Smooth muscle cell (in vitro differentiated cells): ENCODE data around the gene GDI2. TPM values are rescaled to one million over a fixed set of nuclear protein-coding genes. Genes with fewer than 3 reads are reported as not detected.

ENCODE experiments used
- DNase-seq: peaks from one replicate; lab custom pipeline; 2025; ENCODE audit not compliant: unreplicated experiment; lab: John Stamatoyannopoulos, UW
- H2AFZ ChIP-seq: fragments of 200-600 bp; sonication (generic); 2 replicates; pipeline ENCODE4 v1.6.0; 2016; ENCODE audit warnings: antibody characterized with exemption, low read depth, mild to moderate bottlenecking
- H3F3A ChIP-seq: fragments of 200-600 bp; sonication (generic); 2 replicates; pipeline ENCODE4 v1.6.0; 2017; ENCODE audit warnings: antibody characterized with exemption, low read depth
- H3K27ac ChIP-seq: fragments of 200-600 bp; sonication (generic); 2 replicates; pipeline ENCODE4 v1.5.1; 2016; ENCODE audit warnings: low read depth, mild to moderate bottlenecking
- H3K27me3 ChIP-seq: fragments of 200-600 bp; sonication (generic); 2 replicates; pipeline ENCODE4 v1.6.1; 2016; ENCODE audit warnings: low read depth, mild to moderate bottlenecking
- H3K36me3 ChIP-seq: fragments of 200-600 bp; sonication (generic); 2 replicates; pipeline ENCODE4 v1.5.1; 2016; ENCODE audit warnings: low read depth
- H3K4me1 ChIP-seq: fragments of 200-600 bp; sonication (generic); 2 replicates; pipeline ENCODE4 v1.5.1; 2016; ENCODE audit warnings: low read depth
- H3K4me2 ChIP-seq: fragments of 200-600 bp; sonication (generic); 2 replicates; pipeline ENCODE4 v1.6.0; 2016; ENCODE audit warnings: mild to moderate bottlenecking
- H3K4me3 ChIP-seq: fragments of 200-600 bp; sonication (generic); 2 replicates; pipeline ENCODE4 v1.5.1; 2016; ENCODE audit warnings: mild to moderate bottlenecking
- H3K79me2 ChIP-seq: fragments of 200-600 bp; sonication (generic); 2 replicates; pipeline ENCODE4 v1.6.0; 2016; ENCODE audit warnings: low read depth, mild to moderate bottlenecking
- H3K9ac ChIP-seq: fragments of 200-600 bp; sonication (generic); 2 replicates; pipeline ENCODE4 v1.6.0; 2016; ENCODE audit warnings: low read depth
- H3K9me3 ChIP-seq: fragments of 200-600 bp; sonication (generic); replicated peaks from 2 replicates; pipeline ENCODE4 v1.5.1; 2016; ENCODE audit warnings: low read depth
- H4K20me1 ChIP-seq: fragments of 200-600 bp; sonication (generic); 2 replicates; pipeline ENCODE4 v1.6.0; 2016; ENCODE audit warnings: low read depth
- CTCF ChIP-seq: fragments of 200-600 bp; sonication (generic); IDR thresholded peaks from 2 replicates; pipeline ENCODE4 v1.5.1; 2017; ENCODE audit warnings: borderline replicate concordance, mild to moderate bottlenecking, antibody characterized with exemption; ENCODE audit not compliant: insufficient read depth, poor library complexity, severe bottlenecking
- WGBS: methylation state at CpG from one replicate; pipeline ENCODE4 v1.1.7; 2016; ENCODE audit warnings: low lambda C conversion rate; 5-methylcytosine and 5-hydroxymethylcytosine counted together
- polyA plus RNA-seq: library from polyadenylated mRNA; unstranded; fragments of >200 nt; fragmentation: Nextera tagmentation; extraction: Ambion mirVana; gene quantifications from 2 replicates; pipeline ENCODE4 v1.2.1, GENCODE V29; 2016
- total RNA-seq: library from RNA; depleted of rRNA; stranded (reverse); fragments of >200 nt; gene quantifications from 2 replicates; pipeline ENCODE4 v1.2.3, GENCODE V29; 2014

The GDI2 gene
- total and polyA plus RNA-seq, 2 experiments from 2014 or later, result 186 to 334 TPM

DNA sequence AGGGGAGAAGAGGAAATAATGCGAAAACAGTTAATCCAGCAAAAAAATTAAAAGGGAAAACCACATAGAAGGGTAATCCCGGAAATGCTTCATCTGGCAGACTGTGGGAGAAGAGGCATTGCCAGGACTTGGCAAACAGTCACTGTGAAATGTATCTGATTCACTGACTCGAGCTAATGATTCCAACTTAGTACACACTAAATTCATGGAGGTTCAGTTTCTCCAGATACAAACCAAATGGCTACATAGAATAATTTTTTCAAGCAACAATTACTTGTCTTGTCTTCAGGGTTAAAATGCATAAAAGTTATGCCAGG, 36.4 kb downstream of the GDI2 start:
- no peaks in the 10 kb centered on the region for H3K9me3 ChIP-seq
- H3K4me1 ChIP-seq, result peaks cover 9% of the 10 kb centered on the region
- peaks cover 96% of the 10 kb centered on the region for H4K20me1 ChIP-seq
- H3K4me3 ChIP-seq, result peak overlapping the region; percentile 8
- no peak for TF ChIP-seq CTCF
- H3K9ac ChIP-seq, result peak overlapping the region; percentile 34
- no peaks in the 10 kb centered on the region for H3K27me3 ChIP-seq
- H3K36me3 ChIP-seq, result no peaks in the 10 kb centered on the region
- peaks cover 29% of the 10 kb centered on the region for H3F3A ChIP-seq
- DNase-seq, result no peak
- 40% methylated on average over 3 of the region's 3 CpGs for WGBS
- H3K4me2 ChIP-seq, result peak overlapping the region; percentile 63
- H2AFZ ChIP-seq, result no peak overlapping the region
- peaks cover 91% of the 10 kb centered on the region for H3K79me2 ChIP-seq
- peak overlapping the region; percentile 89 for H3K27ac ChIP-seq

GRCh38 chr10:5776136-5776880, 36.9 kb downstream of the GDI2 start:
- no peaks in the 10 kb centered on the region for H3K9me3 ChIP-seq
- no peaks in the 10 kb centered on the region for H3K27me3 ChIP-seq
- peak overlapping the region; percentile 89 for H3K27ac ChIP-seq
- H3K36me3 ChIP-seq, result no peaks in the 10 kb centered on the region
- peak overlapping the region; percentile 29 for H3K9ac ChIP-seq
- peaks cover 90% of the 10 kb centered on the region for H3K79me2 ChIP-seq
- WGBS, result 51% methylated on average over 7 of the region's 7 CpGs
- peak overlapping the region; percentile 63 for H3K4me2 ChIP-seq
- TF ChIP-seq CTCF, result no peak
- no peak overlapping the region for H2AFZ ChIP-seq
- no peak for DNase-seq
- H3K4me3 ChIP-seq, result peak overlapping the region; percentile 8
- H3K4me1 ChIP-seq, result peaks cover 9% of the 10 kb centered on the region
- H3F3A ChIP-seq, result peaks cover 29% of the 10 kb centered on the region
- H4K20me1 ChIP-seq, result peaks cover 98% of the 10 kb centered on the region

DNA sequence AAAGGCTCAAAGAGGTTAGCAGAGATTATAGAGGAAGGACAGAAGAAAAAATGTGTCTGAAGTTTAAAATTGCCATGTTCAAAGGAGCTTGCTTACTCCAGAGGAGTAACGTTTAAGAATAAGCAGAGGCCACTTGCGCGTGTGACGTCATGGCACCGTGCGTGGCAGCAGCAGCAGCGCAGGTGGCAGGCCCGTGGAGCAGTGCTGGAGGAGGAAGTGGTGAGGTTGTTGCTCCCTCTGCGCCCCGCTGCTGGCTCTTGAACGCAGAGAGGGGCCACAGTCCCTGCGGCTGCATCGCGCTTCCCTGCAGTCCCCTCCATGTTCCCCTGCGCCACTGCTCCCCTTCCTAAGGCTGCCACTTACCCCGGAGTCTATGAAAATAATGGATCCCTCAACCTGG, 37.5 kb downstream of the GDI2 start:
- Histone ChIP-seq H3F3A (peaks cover 29% of the 10 kb centered on the region), H3K27me3 (no peaks in the 10 kb centered on the region), H3K4me1 (peaks cover 9% of the 10 kb centered on the region), H3K36me3 (no peaks in the 10 kb centered on the region), H2AFZ (no peak overlapping the region), H3K79me2 (peaks cover 90% of the 10 kb centered on the region), H3K4me2 (peak overlapping the region; percentile 63), H3K4me3 (no peak overlapping the region), H3K9me3 (no peaks in the 10 kb centered on the region), H3K9ac (no peak overlapping the region), H3K27ac (peak overlapping the region; percentile 89), H4K20me1 (peaks cover 96% of the 10 kb centered on the region)
- 89% methylated on average over 16 of the region's 16 CpGs for WGBS
- no peak for TF ChIP-seq CTCF
- DNase-seq, result no peak

DNA sequence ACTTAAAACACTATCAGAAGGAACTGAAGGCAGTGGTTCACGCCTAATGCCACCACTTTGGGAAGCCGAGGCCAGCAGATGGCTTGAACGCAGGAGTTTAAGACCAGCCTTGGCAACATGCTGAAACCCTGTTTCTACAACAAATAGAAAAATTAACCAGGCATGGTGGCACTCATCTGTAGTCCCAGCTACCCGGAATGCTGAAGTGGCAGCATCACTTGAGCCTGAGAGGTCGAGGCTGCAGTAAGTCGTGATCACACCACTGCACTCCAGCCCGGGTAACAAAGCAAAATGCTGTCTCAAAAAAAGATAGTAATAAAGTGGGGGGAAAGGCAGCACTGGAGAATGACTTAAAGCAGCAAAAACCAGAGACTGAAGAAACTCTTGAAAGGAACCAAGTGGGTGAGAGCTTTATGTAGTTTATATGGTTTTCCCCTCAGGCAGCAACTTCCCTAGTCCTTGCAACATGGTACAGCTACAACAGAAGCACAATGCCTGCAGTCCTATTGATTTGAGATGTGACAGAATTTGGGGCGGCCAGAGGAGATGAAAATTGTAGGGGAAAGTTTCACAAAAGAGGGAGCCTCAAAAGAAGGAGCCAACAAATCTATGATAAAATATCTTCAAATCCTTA, 38.1 kb downstream of the GDI2 start:
- H4K20me1 ChIP-seq, result peaks cover 95% of the 10 kb centered on the region

More for the DNA sequence above, 38.1 kb downstream of the GDI2 start:
- Histone ChIP-seq H3K4me2 (peak overlapping the region; percentile 63), H3K79me2 (peaks cover 88% of the 10 kb centered on the region), H3K27me3 (no peaks in the 10 kb centered on the region), H3K9me3 (no peaks in the 10 kb centered on the region), H3K4me1 (peaks cover 9% of the 10 kb centered on the region), H3K4me3 (no peak overlapping the region), H3K36me3 (peaks cover 3% of the 10 kb centered on the region), H3F3A (peaks cover 29% of the 10 kb centered on the region), H3K9ac (no peak overlapping the region), H2AFZ (no peak overlapping the region), H3K27ac (peak overlapping the region; percentile 89)
- 83% methylated on average over 8 of the region's 8 CpGs for WGBS
- no peak for TF ChIP-seq CTCF
- DNase-seq, result no peak
